Measurements from ENCODE around the gene IQCN.

Gene IQCN

GRCh38 chr19:18286973-18287635 lies 12.9 kb upstream of the IQCN start:
- no peak for DNase-seq

- DNase-seq = no peak
These were observed 10.6 kb upstream of the IQCN start for GRCh38 chr19:18284712-18285360.

- DNase-seq = no peak
These were observed 9.1 kb upstream of the IQCN start for GRCh38 chr19:18283338-18283737.

GRCh38 chr19:18282788-18283141 lies 8.5 kb upstream of the IQCN start:
- no peak for DNase-seq

- peak; percentile 78 for DNase-seq
These were observed 8.0 kb upstream of the IQCN start for GRCh38 chr19:18282021-18282787.

- DNase-seq = peak; percentile 97
These were observed 7.1 kb upstream of the IQCN start, which contains the start of gene JUND for GRCh38 chr19:18281082-18282020. Gene JUND (minus strand): TSS chr19:18281622. CDS start chr19:18281484, 138 bp downstream.

- peak; percentile 86 for DNase-seq
These were observed 6.2 kb upstream of the IQCN start for GRCh38 chr19:18280247-18281081.

GRCh38 chr19:18279516-18280246 lies 5.4 kb upstream of the IQCN start:
- DNase-seq = peak; percentile 94

GRCh38 chr19:18279266-18279515 lies 4.9 kb upstream of the IQCN start:
- no peak for DNase-seq

- DNase-seq = no peak
These were observed 4.4 kb upstream of the IQCN start for GRCh38 chr19:18278521-18279265.

GRCh38 chr19:18274781-18275356 lies 617 bp upstream of the IQCN start:
- no peak for DNase-seq

- DNase-seq = no peak
These were observed 562 bp downstream of the IQCN start for GRCh38 chr19:18273561-18274218.

GRCh38 chr19:18271433-18271841 lies 2.8 kb downstream of the IQCN start:
- DNase-seq = no peak

- DNase-seq = no peak
These were observed 3.9 kb downstream of the IQCN start for GRCh38 chr19:18270326-18270725.

GRCh38 chr19:18269070-18269723 lies 5.1 kb downstream of the IQCN start:
- DNase-seq = no peak

- no peak for DNase-seq
These were observed 7.2 kb downstream of the IQCN start for GRCh38 chr19:18266771-18267686.

- no peak for DNase-seq
These were observed 8.7 kb downstream of the IQCN start for GRCh38 chr19:18265582-18265981.

All from right kidney (tissue), 1 donor.